OCI-LY1 (cell line): ENCODE data around the gene TGFB2.

Experiments used
- H2AFZ ChIP-seq: fragments of 200-600 bp; sonication (generic), shearing (Covaris generic); 2 replicates; pipeline ENCODE4 v1.6.0; 2014; ENCODE audit warnings: antibody characterized with exemption, mild to moderate bottlenecking, low read length
- H3F3A ChIP-seq: fragments of 200-600 bp; sonication (generic), shearing (Covaris generic); 2 replicates; pipeline ENCODE4 v1.6.0; 2014; ENCODE audit warnings: mild to moderate bottlenecking, antibody characterized with exemption, low read length, moderate library complexity; ENCODE audit not compliant: insufficient read depth
- H3K27ac ChIP-seq: fragments of 200-600 bp; sonication (generic); 2 replicates; pipeline ENCODE4 v1.5.1; 2014; ENCODE audit warnings: low read length, mixed run types, mild to moderate bottlenecking, low read depth; ENCODE audit not compliant: poor library complexity, severe bottlenecking
- H3K27me3 ChIP-seq: fragments of 200-600 bp; sonication (generic); 2 replicates; pipeline ENCODE4 v1.6.0; 2014; ENCODE audit warnings: antibody characterized with exemption, mild to moderate bottlenecking, low read length, moderate library complexity; ENCODE audit not compliant: insufficient read depth
- H3K36me3 ChIP-seq: fragments of 200-600 bp; sonication (generic); 2 replicates; pipeline ENCODE4 v1.6.1; 2014; ENCODE audit warnings: mild to moderate bottlenecking, antibody characterized with exemption, low read length, moderate library complexity, mixed read lengths; ENCODE audit not compliant: insufficient read depth
- H3K4me1 ChIP-seq: fragments of 200-600 bp; sonication (generic); 2 replicates; pipeline ENCODE4 v1.5.1; 2014; ENCODE audit warnings: mild to moderate bottlenecking, low read length, moderate library complexity; ENCODE audit not compliant: insufficient read depth, severe bottlenecking
- H3K4me2 ChIP-seq: fragments of 200-600 bp; sonication (generic), shearing (Covaris generic); 2 replicates; pipeline ENCODE4 v1.6.1; 2014; ENCODE audit warnings: low read length
- H3K4me3 ChIP-seq: fragments of 200-600 bp; sonication (generic); 2 replicates; pipeline ENCODE4 v1.5.1; 2014; ENCODE audit warnings: low read length, low read depth, mild to moderate bottlenecking, mixed read lengths; ENCODE audit not compliant: poor library complexity, severe bottlenecking
- H3K79me2 ChIP-seq: fragments of 200-600 bp; shearing (Covaris generic); 2 replicates; pipeline ENCODE4 v1.6.1; 2016; ENCODE audit warnings: mixed run types, low read length, mixed read lengths; ENCODE audit not compliant: insufficient read depth
- H3K9ac ChIP-seq: fragments of 200-600 bp; sonication (generic), shearing (Covaris generic); 2 replicates; pipeline ENCODE4 v1.6.1; 2014; ENCODE audit warnings: mild to moderate bottlenecking, low read length, mixed read lengths
- H3K9me2 ChIP-seq: fragments of 200-600 bp; sonication (generic), shearing (Covaris generic); 2 replicates; pipeline ENCODE4 v1.6.1; 2014; ENCODE audit warnings: low read depth, mild to moderate bottlenecking, low read length, mixed read lengths
- H3K9me3 ChIP-seq: fragments of 200-600 bp; shearing (Covaris generic); 2 replicates; pipeline ENCODE4 v1.6.1; 2014; ENCODE audit warnings: low read length, mixed read lengths
- H4K20me1 ChIP-seq: fragments of 200-600 bp; sonication (generic), shearing (Covaris generic); 2 replicates; pipeline ENCODE4 v1.6.0; 2016; ENCODE audit warnings: mild to moderate bottlenecking, low read length; ENCODE audit not compliant: insufficient read depth
- CTCF ChIP-seq: fragments of 200-600 bp; sonication (generic), shearing (Covaris generic); IDR thresholded peaks from 2 replicates; pipeline ENCODE4 v1.5.1; 2017; ENCODE audit warnings: mild to moderate bottlenecking, antibody characterized with exemption, low read length, moderate library complexity, mixed read lengths
- EZH2 ChIP-seq: fragments of 200-600 bp; sonication (generic), shearing (Covaris generic); IDR thresholded peaks from 2 replicates; pipeline ENCODE4 v1.8.0; 2017; ENCODE audit warnings: borderline replicate concordance, mixed run types, mild to moderate bottlenecking, antibody characterized with exemption, low read length, moderate library complexity, mixed read lengths

Gene TGFB2

DNA sequence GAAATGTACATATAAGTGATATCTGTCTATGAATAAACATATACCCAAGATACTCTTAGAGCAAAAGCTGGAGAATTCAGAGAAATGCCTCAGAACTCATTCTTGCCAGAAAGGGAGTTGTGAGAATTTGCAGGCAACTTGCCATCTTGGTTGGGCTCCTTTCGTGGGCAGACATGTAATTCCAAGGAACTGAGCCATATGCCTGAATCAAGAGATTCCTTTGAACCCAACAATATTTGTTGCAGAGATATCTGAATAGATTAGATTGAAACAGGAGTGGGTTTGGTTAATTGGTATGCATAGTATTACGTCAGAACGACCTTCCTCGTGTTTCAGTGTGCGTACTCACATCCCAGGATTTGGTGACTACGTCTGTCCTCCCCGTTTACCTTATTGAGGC, 67.0 kb downstream of the TGFB2 start:
- Histone ChIP-seq H3K27me3 (no peaks in the 10 kb centered on the region), H3F3A (no peaks in the 10 kb centered on the region), H3K27ac (no peak overlapping the region), H3K79me2 (no peaks in the 10 kb centered on the region), H3K4me3 (no peak overlapping the region), H3K9ac (no peak overlapping the region), H3K9me3 (no peaks in the 10 kb centered on the region), H3K9me2 (no peaks in the 10 kb centered on the region), H4K20me1 (no peaks in the 10 kb centered on the region), H3K4me2 (no peak overlapping the region), H3K4me1 (no peaks in the 10 kb centered on the region), H2AFZ (no peak overlapping the region), H3K36me3 (no peaks in the 10 kb centered on the region)
- no peak for TF ChIP-seq CTCF

DNA sequence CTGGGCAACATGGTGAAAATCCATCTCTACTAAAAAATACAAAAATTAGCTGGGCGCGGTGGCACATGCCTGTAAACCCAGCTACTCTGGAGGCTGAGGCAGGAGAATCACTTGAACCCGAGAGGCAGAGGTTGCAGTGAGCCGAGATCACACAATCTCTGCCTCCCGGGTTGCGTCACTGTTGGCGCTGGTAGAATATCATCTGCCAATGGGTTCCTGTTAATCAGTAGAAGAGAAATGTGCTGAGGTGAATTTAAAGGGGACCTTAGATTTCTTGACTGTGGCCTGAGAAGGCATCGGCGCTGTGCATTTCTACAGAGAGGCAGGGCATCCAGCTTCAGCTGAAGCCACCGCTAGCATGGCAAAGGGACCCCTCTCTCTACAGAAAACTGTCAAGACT, 68.0 kb downstream of the TGFB2 start:
- Histone ChIP-seq H3K36me3 (no peaks in the 10 kb centered on the region), H3K27me3 (no peaks in the 10 kb centered on the region), H3K9me2 (no peaks in the 10 kb centered on the region), H4K20me1 (no peaks in the 10 kb centered on the region), H3K79me2 (no peaks in the 10 kb centered on the region), H3K9me3 (no peaks in the 10 kb centered on the region), H3F3A (no peaks in the 10 kb centered on the region), H2AFZ (no peak overlapping the region), H3K9ac (no peak overlapping the region), H3K4me1 (no peaks in the 10 kb centered on the region), H3K4me3 (no peak overlapping the region), H3K27ac (no peak overlapping the region), H3K4me2 (no peak overlapping the region)
- TF ChIP-seq CTCF (no peak), EZH2 (no peak)

DNA sequence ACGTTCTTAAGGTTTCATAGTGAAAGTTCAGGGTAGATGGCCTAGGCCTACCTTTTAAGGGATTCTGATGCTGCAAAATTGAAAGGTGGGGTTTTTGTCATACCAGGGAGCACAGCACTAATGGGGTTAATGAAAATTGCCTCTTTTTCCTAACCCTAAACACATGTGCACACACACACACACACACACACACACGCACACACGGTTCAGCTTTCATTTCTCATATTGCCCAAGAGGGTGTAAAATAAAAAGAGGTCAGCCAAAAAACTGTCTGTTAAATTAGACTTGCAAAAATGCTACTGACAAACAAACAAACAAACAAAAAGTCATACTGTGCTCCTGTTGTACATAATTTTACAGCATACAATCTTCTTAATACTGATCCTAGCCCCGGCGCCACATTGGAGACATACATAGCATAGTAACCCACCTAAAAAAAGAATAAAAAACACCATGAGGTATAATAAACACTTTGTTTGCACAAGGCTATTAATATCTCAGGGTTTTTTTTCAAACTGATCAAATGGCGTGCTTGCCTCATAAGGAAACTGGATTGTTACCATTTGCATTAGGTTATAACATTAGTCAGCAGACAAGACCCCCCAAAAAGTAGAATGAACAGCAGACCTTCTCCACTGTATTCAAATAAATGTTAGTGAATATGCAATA, 69.1 kb downstream of the TGFB2 start:
- no peaks in the 10 kb centered on the region for H3K36me3 ChIP-seq
- no peaks in the 10 kb centered on the region for H3F3A ChIP-seq
- no peak overlapping the region for H3K27ac ChIP-seq
- H3K79me2 ChIP-seq: no peaks in the 10 kb centered on the region
- H3K9ac ChIP-seq: no peak overlapping the region
- no peak overlapping the region for H3K4me3 ChIP-seq
- no peaks in the 10 kb centered on the region for H3K9me3 ChIP-seq
- H3K4me2 ChIP-seq: no peak overlapping the region
- no peaks in the 10 kb centered on the region for H3K4me1 ChIP-seq
- no peaks in the 10 kb centered on the region for H3K9me2 ChIP-seq
- H2AFZ ChIP-seq: no peak overlapping the region
- no peaks in the 10 kb centered on the region for H3K27me3 ChIP-seq
- H4K20me1 ChIP-seq: no peaks in the 10 kb centered on the region
- TF ChIP-seq EZH2 (no peak), CTCF (no peak)
